ENCODE measurements around the gene DUSP28. TPM values are rescaled to one million over a fixed set of nuclear protein-coding genes. Genes with fewer than 3 reads are reported as not detected.
A peak's percentile ranks its signal among the peaks of the same experiment; 100 is the strongest.

Gene DUSP28
- total and polyA plus RNA-seq, 2 of the 13 experiments (the other 11 are each of a cell fraction or from before 2014, with no cell fraction given) = 5.2 to 8.6 TPM

DNA sequence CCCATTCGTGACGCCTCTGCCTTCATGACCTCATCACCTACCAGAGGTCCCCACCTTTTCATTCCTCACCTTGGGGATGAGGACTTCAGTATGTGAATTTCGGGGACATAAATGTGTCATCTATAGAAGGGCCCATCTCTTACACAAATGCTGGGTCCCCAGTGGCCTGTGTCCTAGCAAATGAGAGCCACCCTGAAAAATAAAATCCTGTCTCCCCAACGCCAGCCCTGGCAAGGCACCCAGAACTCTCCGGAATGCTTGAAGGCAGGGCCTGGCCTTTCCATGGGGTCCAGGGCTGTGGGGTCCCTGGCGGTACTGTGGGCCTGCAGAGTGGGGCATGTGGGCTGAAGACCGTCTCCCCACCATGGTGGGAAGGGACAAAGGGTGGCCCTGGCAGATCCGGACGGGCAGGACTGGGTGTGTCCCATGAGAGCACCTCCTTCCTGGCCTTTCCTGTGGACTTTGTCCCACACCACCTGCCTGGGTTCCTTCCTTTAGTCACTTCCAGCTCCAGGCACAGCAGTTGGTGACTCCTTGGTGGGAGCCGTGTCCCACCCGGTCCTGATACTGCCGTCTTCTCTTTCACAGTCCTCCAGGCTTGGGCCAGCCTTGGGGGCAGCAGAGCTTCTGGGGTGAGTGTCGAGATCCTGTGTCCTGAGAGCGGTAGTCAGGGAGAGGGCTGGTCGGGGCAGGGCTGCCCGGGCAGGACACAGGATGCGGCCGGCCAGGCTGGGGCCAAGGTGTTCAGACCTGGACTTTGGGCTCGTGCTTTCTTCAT, 45.0 kb downstream of the DUSP28 start (continued):
- TF ChIP-seq, protein P1, sequence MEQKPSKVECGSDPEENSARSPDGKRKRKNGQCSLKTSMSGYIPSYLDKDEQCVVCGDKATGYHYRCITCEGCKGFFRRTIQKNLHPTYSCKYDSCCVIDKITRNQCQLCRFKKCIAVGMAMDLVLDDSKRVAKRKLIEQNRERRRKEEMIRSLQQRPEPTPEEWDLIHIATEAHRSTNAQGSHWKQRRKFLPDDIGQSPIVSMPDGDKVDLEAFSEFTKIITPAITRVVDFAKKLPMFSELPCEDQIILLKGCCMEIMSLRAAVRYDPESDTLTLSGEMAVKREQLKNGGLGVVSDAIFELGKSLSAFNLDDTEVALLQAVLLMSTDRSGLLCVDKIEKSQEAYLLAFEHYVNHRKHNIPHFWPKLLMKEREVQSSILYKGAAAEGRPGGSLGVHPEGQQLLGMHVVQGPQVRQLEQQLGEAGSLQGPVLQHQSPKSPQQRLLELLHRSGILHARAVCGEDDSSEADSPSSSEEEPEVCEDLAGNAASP (CRISPR knock-in tag; IDR thresholded peaks at IDR 0.05; ENCODE audit: borderline replicate concordance) = no peak
- TF ChIP-seq, protein P2, sequence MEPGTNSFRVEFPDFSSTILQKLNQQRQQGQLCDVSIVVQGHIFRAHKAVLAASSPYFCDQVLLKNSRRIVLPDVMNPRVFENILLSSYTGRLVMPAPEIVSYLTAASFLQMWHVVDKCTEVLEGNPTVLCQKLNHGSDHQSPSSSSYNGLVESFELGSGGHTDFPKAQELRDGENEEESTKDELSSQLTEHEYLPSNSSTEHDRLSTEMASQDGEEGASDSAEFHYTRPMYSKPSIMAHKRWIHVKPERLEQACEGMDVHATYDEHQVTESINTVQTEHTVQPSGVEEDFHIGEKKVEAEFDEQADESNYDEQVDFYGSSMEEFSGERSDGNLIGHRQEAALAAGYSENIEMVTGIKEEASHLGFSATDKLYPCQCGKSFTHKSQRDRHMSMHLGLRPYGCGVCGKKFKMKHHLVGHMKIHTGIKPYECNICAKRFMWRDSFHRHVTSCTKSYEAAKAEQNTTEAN (CRISPR knock-in tag; conservative IDR thresholded peaks at IDR 0.05) = no peak
- TF ChIP-seq ZNF562 (CRISPR knock-in tag; IDR thresholded peaks at IDR 0.05; ENCODE audit: borderline replicate concordance) (no peak), SRY (CRISPR knock-in tag; IDR thresholded peaks at IDR 0.05) (peak; percentile 42; the same call in 1 of the 2 replicates), ZNF234 (CRISPR knock-in tag; conservative IDR thresholded peaks at IDR 0.05) (no peak), ZNF746 (CRISPR knock-in tag; IDR thresholded peaks at IDR 0.05) (no peak; the same call in 1 of the 2 replicates), ZSCAN12 (CRISPR knock-in tag; IDR thresholded peaks at IDR 0.05) (no peak), ZBTB1 (CRISPR knock-in tag; IDR thresholded peaks at IDR 0.05; ENCODE audit: borderline replicate concordance) (no peak), TCF12 (IDR thresholded peaks at IDR 0.05) (no peak), TCF12 (CRISPR knock-in tag; IDR thresholded peaks at IDR 0.05) (0 out of 2 replicates have a peak, but pooled peaks have one; percentile 7), NFRKB (IDR thresholded peaks at IDR 0.05) (no peak), RXRA (CRISPR knock-in tag; IDR thresholded peaks at IDR 0.05) (0 out of 2 replicates have a peak, but pooled peaks have one; percentile 30), ZNF589 (CRISPR knock-in tag; conservative IDR thresholded peaks at IDR 0.05) (0 out of 2 replicates have a peak, but pooled peaks have one; percentile 26), ZBTB20 (CRISPR knock-in tag; IDR thresholded peaks at IDR 0.05; ENCODE audit: borderline replicate concordance, low read depth) (peak; percentile 41; the same call in 1 of the 2 replicates), ZBTB8A (CRISPR knock-in tag; IDR thresholded peaks at IDR 0.05; ENCODE audit: borderline replicate concordance, low read depth) (no peak), ZSCAN20 (CRISPR knock-in tag; IDR thresholded peaks at IDR 0.05; ENCODE audit: borderline replicate concordance) (no peak), IKZF1 (IDR thresholded peaks at IDR 0.05) (no peak), ZNF772 (CRISPR knock-in tag; IDR thresholded peaks at IDR 0.05) (no peak; the same call in none of the 2 replicates), ZFP90 (CRISPR knock-in tag; IDR thresholded peaks at IDR 0.05; ENCODE audit: borderline replicate concordance) (no peak)
- TF ChIP-seq, protein P3, sequence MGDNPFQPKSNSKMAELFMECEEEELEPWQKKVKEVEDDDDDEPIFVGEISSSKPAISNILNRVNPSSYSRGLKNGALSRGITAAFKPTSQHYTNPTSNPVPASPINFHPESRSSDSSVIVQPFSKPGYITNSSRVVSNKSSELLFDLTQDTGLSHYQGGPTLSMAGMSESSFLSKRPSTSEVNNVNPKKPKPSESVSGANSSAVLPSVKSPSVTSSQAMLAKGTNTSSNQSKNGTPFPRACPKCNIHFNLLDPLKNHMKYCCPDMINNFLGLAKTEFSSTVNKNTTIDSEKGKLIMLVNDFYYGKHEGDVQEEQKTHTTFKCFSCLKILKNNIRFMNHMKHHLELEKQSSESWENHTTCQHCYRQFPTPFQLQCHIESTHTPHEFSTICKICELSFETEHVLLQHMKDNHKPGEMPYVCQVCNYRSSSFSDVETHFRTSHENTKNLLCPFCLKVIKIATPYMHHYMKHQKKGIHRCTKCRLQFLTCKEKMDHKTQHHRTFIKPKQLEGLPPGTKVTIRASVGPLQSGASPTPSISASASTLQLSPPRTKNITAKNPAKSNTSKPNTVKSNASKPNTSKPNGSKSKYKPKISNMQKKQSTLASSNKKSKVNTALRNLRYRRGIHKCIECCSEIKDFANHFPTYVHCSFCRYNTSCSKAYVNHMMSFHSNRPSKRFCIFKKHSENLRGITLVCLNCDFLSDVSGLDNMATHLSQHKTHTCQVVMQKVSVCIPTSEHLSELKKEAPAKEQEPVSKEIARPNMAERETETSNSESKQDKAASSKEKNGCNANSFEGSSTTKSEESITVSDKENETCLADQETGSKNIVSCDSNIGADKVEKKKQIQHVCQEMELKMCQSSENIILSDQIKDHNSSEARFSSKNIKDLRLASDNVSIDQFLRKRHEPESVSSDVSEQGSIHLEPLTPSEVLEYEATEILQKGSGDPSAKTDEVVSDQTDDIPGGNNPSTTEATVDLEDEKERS (CRISPR knock-in tag; IDR thresholded peaks at IDR 0.05) = no peak; the same call in 1 of the 2 replicates
- TF ChIP-seq, protein P4, sequence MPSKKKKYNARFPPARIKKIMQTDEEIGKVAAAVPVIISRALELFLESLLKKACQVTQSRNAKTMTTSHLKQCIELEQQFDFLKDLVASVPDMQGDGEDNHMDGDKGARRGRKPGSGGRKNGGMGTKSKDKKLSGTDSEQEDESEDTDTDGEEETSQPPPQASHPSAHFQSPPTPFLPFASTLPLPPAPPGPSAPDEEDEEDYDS (CRISPR knock-in tag; IDR thresholded peaks at IDR 0.05) = peak; percentile 79; the same call in 1 of the 2 replicates
